Neural cell (in vitro differentiated cells): ENCODE results near the gene CLCN4. TPM values are rescaled to one million over a fixed set of nuclear protein-coding genes. Genes with fewer than 3 reads are reported as not detected.

Experiments
- H2AFZ ChIP-seq: fragments of 200-600, 300-800 bp; sonication (generic), shearing (Covaris generic); 2 replicates; pipeline ENCODE4 v1.6.0; 2014; ENCODE audit warnings: low read depth, mild to moderate bottlenecking, antibody characterized with exemption, low read length, moderate library complexity
- H3F3A ChIP-seq: fragments of 200-600 bp; shearing (Covaris generic); 2 replicates; pipeline ENCODE4 v1.6.1; 2016; ENCODE audit warnings: mild to moderate bottlenecking, moderate library complexity, mixed read lengths, antibody characterized with exemption, low read length; ENCODE audit not compliant: insufficient read depth, poor library complexity, severe bottlenecking
- H3K27ac ChIP-seq: fragments of 200-600, 300-800 bp; sonication (generic), shearing (Covaris generic); 2 replicates; pipeline ENCODE4 v1.5.1; 2014; ENCODE audit warnings: mild to moderate bottlenecking, low read length, moderate library complexity
- H3K27me3 ChIP-seq: fragments of 300-800, 200-600 bp; sonication (generic), shearing (Covaris generic); 2 replicates; pipeline ENCODE4 v1.6.0; 2014; ENCODE audit warnings: mild to moderate bottlenecking, low read depth, low read length, moderate library complexity; ENCODE audit not compliant: insufficient read depth
- H3K36me3 ChIP-seq: fragments of 300-800, 200-600 bp; sonication (generic), shearing (Covaris generic); 2 replicates; pipeline ENCODE4 v1.5.1; 2014; ENCODE audit warnings: mild to moderate bottlenecking, antibody characterized with exemption, low read length, moderate library complexity; ENCODE audit not compliant: insufficient read depth
- H3K4me2 ChIP-seq: fragments of 300-800, 200-600 bp; sonication (generic), shearing (Covaris generic); 2 replicates; pipeline ENCODE4 v1.6.0; 2014; ENCODE audit warnings: mild to moderate bottlenecking, low read length
- H3K4me3 ChIP-seq: fragments of 300-800, 200-600 bp; sonication (generic), shearing (Covaris generic); 2 replicates; pipeline ENCODE4 v1.5.1; 2014; ENCODE audit warnings: mild to moderate bottlenecking, low read length, moderate library complexity
- H3K79me2 ChIP-seq: fragments of 200-600 bp; shearing (Covaris generic); replicated peaks from 2 replicates; pipeline ENCODE4 v1.6.0; 2014; ENCODE audit warnings: mild to moderate bottlenecking, low read length, moderate library complexity; ENCODE audit not compliant: insufficient read depth
- H3K9ac ChIP-seq: fragments of 300-800, 200-600 bp; sonication (generic), shearing (Covaris generic); 2 replicates; pipeline ENCODE4 v1.6.1; 2016; ENCODE audit warnings: mild to moderate bottlenecking, low read length, mixed read lengths
- H3K9me2 ChIP-seq: fragments of 200-600 bp; shearing (Covaris generic); 2 replicates; pipeline ENCODE4 v1.6.1; 2016; ENCODE audit warnings: mild to moderate bottlenecking, low read length, mixed read lengths; ENCODE audit not compliant: insufficient read depth
- H3K9me3 ChIP-seq: fragments of 200-600, 300-800 bp; sonication (generic), shearing (Covaris generic); 2 replicates; pipeline ENCODE4 v1.6.1; 2016; ENCODE audit warnings: mild to moderate bottlenecking, mixed run types, low read length, moderate library complexity, mixed read lengths
- H4K20me1 ChIP-seq: fragments of 200-600 bp; shearing (Covaris generic); 2 replicates; pipeline ENCODE4 v1.6.1; 2016; ENCODE audit warnings: mild to moderate bottlenecking, mixed run types; ENCODE audit not compliant: insufficient read depth
- CTCF ChIP-seq: fragments of 450-650 bp; IDR thresholded peaks from 2 replicates; pipeline ENCODE4 v1.5.1; 2014; ENCODE audit warnings: antibody characterized with exemption, mild to moderate bottlenecking, moderate library complexity; ENCODE audit not compliant: poor library complexity, severe bottlenecking
- EP300 ChIP-seq: fragments of 450-650 bp; conservative IDR thresholded peaks from 2 replicates; pipeline ENCODE4 v1.6.1; 2014; ENCODE audit warnings: antibody characterized with exemption, mild to moderate bottlenecking, moderate library complexity; ENCODE audit not compliant: poor library complexity, severe bottlenecking
- EZH2 ChIP-seq: fragments of 200-600, 300-800 bp; shearing (Covaris generic), sonication (generic); IDR thresholded peaks from 2 replicates; pipeline ENCODE4 v1.6.1; 2014; ENCODE audit warnings: antibody characterized with exemption, low read length, borderline replicate concordance, mild to moderate bottlenecking; ENCODE audit not compliant: insufficient read depth, poor library complexity, severe bottlenecking
- MXI1 ChIP-seq: fragments of 450-650 bp; conservative IDR thresholded peaks from 2 replicates; pipeline ENCODE4 v1.6.1; 2014; ENCODE audit warnings: antibody characterized with exemption, mild to moderate bottlenecking; ENCODE audit not compliant: poor library complexity, severe bottlenecking
- POLR2AphosphoS5 ChIP-seq: IDR thresholded peaks from 2 replicates; pipeline ENCODE4 v1.6.1; 2012
- RAD21 ChIP-seq: fragments of 450-650 bp; conservative IDR thresholded peaks from 2 replicates; pipeline ENCODE4 v1.6.1; 2014; ENCODE audit warnings: antibody characterized with exemption, mild to moderate bottlenecking, moderate library complexity
- SMC3 ChIP-seq: fragments of 450-650 bp; conservative IDR thresholded peaks from 2 replicates; pipeline ENCODE4 v1.6.1; 2014; ENCODE audit warnings: antibody characterized with exemption, mild to moderate bottlenecking, moderate library complexity; ENCODE audit not compliant: poor library complexity
- TAF1 ChIP-seq: IDR thresholded peaks from 2 replicates; pipeline ENCODE4 v1.6.1; 2012; ENCODE audit warnings: low read depth
- polyA plus RNA-seq: library from polyadenylated mRNA; depleted of rRNA; stranded (reverse); fragments of >200 nt; gene quantifications from 2 replicates; pipeline ENCODE4 v1.2.3, GENCODE V29; 2014
- TF ChIP-seq, protein P1 (sequence below): IDR thresholded peaks from 2 replicates; pipeline ENCODE4 v1.6.1; 2012; ENCODE audit warnings: borderline replicate concordance

CLCN4 gene
- polyA plus RNA-seq, 1 donor from 2014 or later, result 21.4 TPM

DNA sequence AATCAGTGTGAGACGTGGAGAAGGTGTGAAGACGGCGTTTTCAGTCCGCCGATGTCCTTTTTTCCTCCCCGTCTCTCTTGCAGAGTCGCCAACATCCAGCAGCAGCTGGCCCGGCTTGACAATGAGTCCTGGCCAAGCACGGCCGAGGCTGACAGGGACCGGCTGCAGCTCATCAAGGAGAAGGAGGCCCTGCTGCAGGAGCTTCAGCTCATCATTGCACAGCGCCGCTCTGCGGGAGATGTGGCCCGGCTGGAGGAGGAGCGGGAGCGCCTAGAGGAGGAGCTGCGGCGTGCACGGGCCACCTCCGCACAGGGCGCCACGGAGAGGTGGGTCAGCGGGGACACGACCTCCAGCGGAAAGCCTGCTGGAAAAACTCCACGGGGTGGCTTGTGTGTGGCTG is 47.1 kb upstream of the CLCN4 start:
- Histone ChIP-seq H3K27me3 (no peaks in the 10 kb centered on the region), H3K9ac (no peak overlapping the region), H3K36me3 (no peaks in the 10 kb centered on the region), H4K20me1 (no peaks in the 10 kb centered on the region), H3K4me3 (no peak overlapping the region), H3K4me2 (no peak overlapping the region), H3F3A (no peaks in the 10 kb centered on the region), H3K9me2 (no peaks in the 10 kb centered on the region), H3K9me3 (no peaks in the 10 kb centered on the region), H3K79me2 (no peaks in the 10 kb centered on the region), H2AFZ (no peak overlapping the region), H3K27ac (no peak overlapping the region)
- TF ChIP-seq, protein P1, sequence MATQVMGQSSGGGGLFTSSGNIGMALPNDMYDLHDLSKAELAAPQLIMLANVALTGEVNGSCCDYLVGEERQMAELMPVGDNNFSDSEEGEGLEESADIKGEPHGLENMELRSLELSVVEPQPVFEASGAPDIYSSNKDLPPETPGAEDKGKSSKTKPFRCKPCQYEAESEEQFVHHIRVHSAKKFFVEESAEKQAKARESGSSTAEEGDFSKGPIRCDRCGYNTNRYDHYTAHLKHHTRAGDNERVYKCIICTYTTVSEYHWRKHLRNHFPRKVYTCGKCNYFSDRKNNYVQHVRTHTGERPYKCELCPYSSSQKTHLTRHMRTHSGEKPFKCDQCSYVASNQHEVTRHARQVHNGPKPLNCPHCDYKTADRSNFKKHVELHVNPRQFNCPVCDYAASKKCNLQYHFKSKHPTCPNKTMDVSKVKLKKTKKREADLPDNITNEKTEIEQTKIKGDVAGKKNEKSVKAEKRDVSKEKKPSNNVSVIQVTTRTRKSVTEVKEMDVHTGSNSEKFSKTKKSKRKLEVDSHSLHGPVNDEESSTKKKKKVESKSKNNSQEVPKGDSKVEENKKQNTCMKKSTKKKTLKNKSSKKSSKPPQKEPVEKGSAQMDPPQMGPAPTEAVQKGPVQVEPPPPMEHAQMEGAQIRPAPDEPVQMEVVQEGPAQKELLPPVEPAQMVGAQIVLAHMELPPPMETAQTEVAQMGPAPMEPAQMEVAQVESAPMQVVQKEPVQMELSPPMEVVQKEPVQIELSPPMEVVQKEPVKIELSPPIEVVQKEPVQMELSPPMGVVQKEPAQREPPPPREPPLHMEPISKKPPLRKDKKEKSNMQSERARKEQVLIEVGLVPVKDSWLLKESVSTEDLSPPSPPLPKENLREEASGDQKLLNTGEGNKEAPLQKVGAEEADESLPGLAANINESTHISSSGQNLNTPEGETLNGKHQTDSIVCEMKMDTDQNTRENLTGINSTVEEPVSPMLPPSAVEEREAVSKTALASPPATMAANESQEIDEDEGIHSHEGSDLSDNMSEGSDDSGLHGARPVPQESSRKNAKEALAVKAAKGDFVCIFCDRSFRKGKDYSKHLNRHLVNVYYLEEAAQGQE, result no peak
- TF ChIP-seq CTCF, result no peak
- TF ChIP-seq MXI1, result no peak
- no peak for TF ChIP-seq POLR2AphosphoS5
- no peak for TF ChIP-seq EP300
- TF ChIP-seq SMC3, result no peak
- no peak for TF ChIP-seq EZH2
- TF ChIP-seq TAF1, result no peak
- TF ChIP-seq RAD21, result no peak

GRCh38 chrX:10110316-10110935 is 46.3 kb upstream of the CLCN4 start:
- Histone ChIP-seq H3K79me2 (no peaks in the 10 kb centered on the region), H3F3A (no peaks in the 10 kb centered on the region), H3K9me2 (no peaks in the 10 kb centered on the region), H2AFZ (no peak overlapping the region), H4K20me1 (no peaks in the 10 kb centered on the region), H3K4me2 (no peak overlapping the region), H3K36me3 (no peaks in the 10 kb centered on the region), H3K9ac (no peak overlapping the region), H3K9me3 (no peaks in the 10 kb centered on the region), H3K4me3 (no peak overlapping the region), H3K27me3 (no peaks in the 10 kb centered on the region), H3K27ac (no peak overlapping the region)
- TF ChIP-seq SMC3 (no peak), RAD21 (no peak), EP300 (no peak), MXI1 (no peak), TAF1 (no peak), CTCF (no peak), EZH2 (no peak), POLR2AphosphoS5 (no peak)
- TF ChIP-seq, protein P1, result no peak
